Caco-2 (cell line): Measurements from ENCODE around the gene RING1. TPM values are rescaled to one million over a fixed set of nuclear protein-coding genes. Genes with fewer than 3 reads are reported as not detected.

Experiments
- BruUV-seq: library from RNA; stranded (reverse); fragments of 400-500 nt; replicated peaks from 2 replicates; lab custom pipeline; 2021; lab: Mats Ljungman, UMichigan
- CTCF ChIA-PET: fragments of 300-600 bp; sonication (Branson Sonifier 250); formaldehyde crosslinking; loops from one replicate; lab custom pipeline; 2022; ENCODE audit warnings: antibody characterized with exemption; lab: Charles Lee
- POLR2A ChIA-PET: fragments of 300-600 bp; sonication (Branson Sonifier 250); formaldehyde crosslinking; loops from one replicate; lab custom pipeline; 2022; ENCODE audit warnings: antibody characterized with exemption; lab: Charles Lee
- DNase-seq, 2 experiments: peaks; one replicate each; pipeline versions ENCODE4 v3.0.0 to v3.0.0-alpha.2; 2020 to 2022
- H3K27me3 ChIP-seq: replicated peaks from 2 replicates; pipeline ENCODE4 v1.6.0; 2011; ENCODE audit warnings: low read length; ENCODE audit not compliant: control insufficient read depth, insufficient read depth
- H3K36me3 ChIP-seq: 2 replicates; pipeline ENCODE4 v1.5.1; 2011; ENCODE audit warnings: low read length; ENCODE audit not compliant: control insufficient read depth, insufficient read depth
- H3K4me1 ChIP-seq: fragments of 250-450 bp; sonication (Bioruptor Pico); 2 replicates; pipeline ENCODE4 v1.5.1; 2020; ENCODE audit warnings: mild to moderate bottlenecking
- H3K4me3 ChIP-seq: 2 replicates; pipeline ENCODE4 v1.5.1; 2011; ENCODE audit warnings: low read depth, mild to moderate bottlenecking, control low read depth, low read length
- H3K9me3 ChIP-seq: fragments of 250-450 bp; sonication (Bioruptor Pico); 2 replicates; pipeline ENCODE4 v1.5.1; 2020; ENCODE audit warnings: mild to moderate bottlenecking, moderate library complexity
- H3K27ac Mint-ChIP-seq: one replicate; pipeline ENCODE4 v1.8.0; 2022; ENCODE audit warnings: mixed read lengths; ENCODE audit not compliant: unreplicated experiment
- H3K27me3 Mint-ChIP-seq: one replicate; pipeline ENCODE4 v1.8.0; 2022; ENCODE audit warnings: mixed read lengths; ENCODE audit not compliant: insufficient read depth, unreplicated experiment
- H3K36me3 Mint-ChIP-seq: one replicate; pipeline ENCODE4 v1.8.0; 2022; ENCODE audit warnings: mild to moderate bottlenecking, mixed read lengths; ENCODE audit not compliant: insufficient read depth, unreplicated experiment
- H3K4me1 Mint-ChIP-seq: one replicate; pipeline ENCODE4 v1.8.0; 2022; ENCODE audit warnings: low read depth, mixed read lengths; ENCODE audit not compliant: unreplicated experiment
- H3K4me3 Mint-ChIP-seq: one replicate; pipeline ENCODE4 v1.8.0; 2022; ENCODE audit warnings: mild to moderate bottlenecking, moderate library complexity, mixed read lengths; ENCODE audit not compliant: unreplicated experiment
- H3K9me3 Mint-ChIP-seq: one replicate; pipeline ENCODE4 v1.8.0; 2022; ENCODE audit warnings: mixed read lengths; ENCODE audit not compliant: unreplicated experiment
- CTCF ChIP-seq, 2 experiments: fragments of 200-600 bp in 1 of 2; IDR thresholded peaks; 1 replicate in 1 of 2; 2 replicates in 1 of 2; pipeline versions ENCODE4 v1.5.1 to v1.8.0; 2011 to 2022; ENCODE audit warnings: antibody characterized with exemption in 1 of 2, control low read depth in 1 of 2, inconsistent platforms in 1 of 2, low read depth in 1 of 2, low read length in 1 of 2, mild to moderate bottlenecking in 1 of 2, moderate library complexity in 1 of 2; ENCODE audit not compliant: insufficient read depth in 1 of 2, severe bottlenecking in 1 of 2, unreplicated experiment in 1 of 2
- intact Hi-C: fragments of 100-400 bp; cut with micrococcal nuclease; formaldehyde crosslinking; loops from one replicate; pipeline ENCODE4 v1.10.0; 2022; ENCODE audit not compliant: unreplicated experiment
- total RNA-seq: library from RNA; stranded (reverse); gene quantifications from 2 replicates; pipeline ENCODE4 v1.2.3, GENCODE V29; 2022

Gene RING1
- total RNA-seq, 1 experiment from 2014 or later, result 32.0 TPM

GRCh38 chr6:33215271-33216116, 7.2 kb downstream of the RING1 start:
- Mint-ChIP-seq H3K4me3 (no peak overlapping the region), H3K9me3 (no peaks in the 10 kb centered on the region), H3K4me1 (peaks cover 21% of the 10 kb centered on the region), H3K36me3 (peaks cover 9% of the 10 kb centered on the region), H3K27ac (no peak overlapping the region), H3K27me3 (peaks cover 12% of the 10 kb centered on the region)
- intact Hi-C loops, result no loop called here
- ChIA-PET CTCF (no interaction called here), POLR2A (no interaction called here)
- no peak for DNase-seq
- no peaks in the 10 kb centered on the region for H3K9me3 ChIP-seq
- H3K4me3 ChIP-seq, result no peak overlapping the region
- no peaks in the 10 kb centered on the region for H3K36me3 ChIP-seq
- no TSS peak for BruUV-seq
- H3K27me3 ChIP-seq, result no peaks in the 10 kb centered on the region
- TF ChIP-seq CTCF (IDR thresholded peaks at IDR 0.05; ENCODE audit: insufficient read depth in 1 of 2, low read depth in 1 of 2, low read length in 1 of 2, severe bottlenecking in 1 of 2, unreplicated experiment in 1 of 2), result no peak
- 0 out of 2 replicates have a peak, but pooled peaks cover 4% of the 10 kb centered on the region for H3K4me1 ChIP-seq

DNA sequence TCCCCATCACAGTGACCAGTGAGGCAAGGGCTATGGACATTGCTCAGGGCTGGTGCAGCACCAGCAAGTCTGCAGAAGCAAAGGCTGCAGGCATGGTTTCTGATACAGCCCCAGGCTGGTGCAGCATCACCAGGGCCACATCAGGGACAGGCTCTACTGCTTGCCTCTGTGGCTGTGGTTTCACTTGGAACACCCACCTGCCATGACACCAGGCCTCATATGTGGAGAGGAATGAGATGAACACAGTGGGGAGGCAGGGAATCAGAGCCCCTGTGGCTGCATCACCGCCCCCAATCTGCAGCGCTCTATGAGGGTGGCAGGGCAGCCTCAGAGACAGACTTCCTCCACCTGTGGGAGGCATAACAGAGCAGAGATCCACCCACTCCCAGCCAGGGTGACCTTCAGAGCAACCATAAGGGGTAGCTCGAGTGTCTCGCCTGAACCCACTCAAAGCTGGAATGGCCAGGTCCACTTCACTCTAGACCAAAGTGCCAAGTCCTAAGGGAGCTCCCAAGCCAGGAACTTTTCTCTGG, 7.9 kb downstream of the RING1 start:
- H3K4me3 Mint-ChIP-seq, result no peak overlapping the region
- H3K27me3 Mint-ChIP-seq, result peaks cover 12% of the 10 kb centered on the region
- intact Hi-C loops, result no loop called here
- CTCF ChIA-PET, result no interaction called here
- Histone ChIP-seq H3K4me3 (no peak overlapping the region), H3K4me1 (0 out of 2 replicates have a peak, but pooled peaks cover 4% of the 10 kb centered on the region), H3K9me3 (no peaks in the 10 kb centered on the region), H3K36me3 (no peaks in the 10 kb centered on the region), H3K27me3 (no peaks in the 10 kb centered on the region)
- no peaks in the 10 kb centered on the region for H3K9me3 Mint-ChIP-seq
- POLR2A ChIA-PET, result no interaction called here
- peaks cover 9% of the 10 kb centered on the region for H3K36me3 Mint-ChIP-seq
- no peak for TF ChIP-seq CTCF (IDR thresholded peaks at IDR 0.05; ENCODE audit: insufficient read depth in 1 of 2, low read depth in 1 of 2, low read length in 1 of 2, severe bottlenecking in 1 of 2, unreplicated experiment in 1 of 2)
- no peak for DNase-seq
- peaks cover 21% of the 10 kb centered on the region for H3K4me1 Mint-ChIP-seq
- BruUV-seq, result no TSS peak
- H3K27ac Mint-ChIP-seq, result no peak overlapping the region

DNA sequence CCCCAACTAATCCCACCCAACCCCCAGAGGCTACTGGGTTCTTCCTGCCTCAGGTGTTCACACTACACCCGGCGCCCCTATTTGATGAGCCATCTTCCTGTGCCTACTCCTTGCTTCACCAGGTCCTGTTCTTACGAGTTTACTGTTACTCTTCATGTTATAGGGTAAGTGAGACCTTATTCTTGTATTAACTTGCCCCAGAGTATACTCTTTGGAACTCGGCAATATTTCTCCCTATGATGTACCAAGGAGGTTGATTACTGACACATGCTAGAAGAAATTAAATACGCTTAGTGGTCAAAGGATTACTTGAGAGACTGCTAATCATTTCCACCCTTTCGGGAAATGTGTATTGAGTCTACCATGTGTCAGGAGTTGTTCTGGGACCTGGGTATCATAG, 8.9 kb downstream of the RING1 start:
- ChIA-PET CTCF (no interaction called here), POLR2A (interaction anchor here (0.6 kb wide), 1 partner anchor 18 kb away, joined by 6 read pairs; no protein-coding TSS in a partner anchor)
- BruUV-seq, result no TSS peak

More for the DNA sequence above, 8.9 kb downstream of the RING1 start:
- H3K36me3 Mint-ChIP-seq, result peaks cover 9% of the 10 kb centered on the region
- no peak overlapping the region for H3K4me3 Mint-ChIP-seq
- peaks cover 15% of the 10 kb centered on the region for H3K27me3 Mint-ChIP-seq
- Histone ChIP-seq H3K4me1 (0 out of 2 replicates have a peak, but pooled peaks cover 4% of the 10 kb centered on the region), H3K4me3 (no peak overlapping the region), H3K9me3 (no peaks in the 10 kb centered on the region), H3K36me3 (no peaks in the 10 kb centered on the region), H3K27me3 (no peaks in the 10 kb centered on the region)
- DNase-seq, result no peak
- no peaks in the 10 kb centered on the region for H3K9me3 Mint-ChIP-seq
- intact Hi-C loops, result no loop called here
- peaks cover 15% of the 10 kb centered on the region for H3K4me1 Mint-ChIP-seq
- no peak for TF ChIP-seq CTCF (IDR thresholded peaks at IDR 0.05; ENCODE audit: insufficient read depth in 1 of 2, low read depth in 1 of 2, low read length in 1 of 2, severe bottlenecking in 1 of 2, unreplicated experiment in 1 of 2)
- no peak overlapping the region for H3K27ac Mint-ChIP-seq
